ENCODE data around the gene KISS1.
A peak's percentile ranks its signal among the peaks of the same experiment; 100 is the strongest.

Gene KISS1

GRCh38 chr1:204152310-204153044 lies 43.8 kb downstream of the KISS1 start (continued):
- no peak for TF ChIP-seq ZNF555 (tag by site-specific recombination; conservative IDR thresholded peaks at IDR 0.05)
- no peak for TF ChIP-seq ZNF645 (tag by site-specific recombination; IDR thresholded peaks at IDR 0.05)
- no peak for TF ChIP-seq ZNF416 (tag by site-specific recombination; IDR thresholded peaks at IDR 0.05)
- peak; percentile 65 for TF ChIP-seq GLIS2 (tag by site-specific recombination; IDR thresholded peaks at IDR 0.05)
- no peak for TF ChIP-seq ZNF175 (tag by site-specific recombination; IDR thresholded peaks at IDR 0.05)
- TF ChIP-seq HIC1 (tag by site-specific recombination; IDR thresholded peaks at IDR 0.05): 0 out of 2 replicates have a peak, but pooled peaks have one; percentile 56
- TF ChIP-seq ZNF837 (tag by site-specific recombination; IDR thresholded peaks at IDR 0.05): no peak
- no peak for TF ChIP-seq PRDM1 (tag by site-specific recombination; IDR thresholded peaks at IDR 0.05)
- TF ChIP-seq ZNF335 (tag by site-specific recombination; conservative IDR thresholded peaks at IDR 0.05): peak; percentile 76
- peak; percentile 15 for TF ChIP-seq PATZ1 (tag by site-specific recombination; IDR thresholded peaks at IDR 0.05)
- no peak for TF ChIP-seq PRDM6 (tag by site-specific recombination; IDR thresholded peaks at IDR 0.05)
- no peak for TF ChIP-seq ZNF664 (tag by site-specific recombination; IDR thresholded peaks at IDR 0.05)
- TF ChIP-seq ZNF174 (tag by site-specific recombination; IDR thresholded peaks at IDR 0.05): no peak
- TF ChIP-seq ZXDB (tag by site-specific recombination; IDR thresholded peaks at IDR 0.05): peak; percentile 90
- no peak for TF ChIP-seq ZNF558 (tag by site-specific recombination; IDR thresholded peaks at IDR 0.05)
- TF ChIP-seq ZSCAN23 (tag by site-specific recombination; IDR thresholded peaks at IDR 0.05): no peak
- no peak for TF ChIP-seq ZBTB49 (tag by site-specific recombination; IDR thresholded peaks at IDR 0.05; ENCODE audit: low read depth)
- TF ChIP-seq ZNF747 (tag by site-specific recombination; IDR thresholded peaks at IDR 0.05): no peak
- TF ChIP-seq EGR2 (tag by site-specific recombination; IDR thresholded peaks at IDR 0.05; ENCODE audit: low read depth): peak; percentile 6; the same call in 1 of the 2 replicates
- TF ChIP-seq ZNF639 (tag by site-specific recombination; IDR thresholded peaks at IDR 0.05): no peak
- TF ChIP-seq ZNF148 (tag by site-specific recombination; IDR thresholded peaks at IDR 0.05; ENCODE audit: borderline replicate concordance): no peak
- TF ChIP-seq ZBTB10 (tag by site-specific recombination; IDR thresholded peaks at IDR 0.05): 0 out of 2 replicates have a peak, but pooled peaks have one; percentile 17
